ACHN (cell line): ENCODE results near the gene FAXDC2.

Source experiments
- DNase-seq: peaks from one replicate; pipeline ENCODE4 v3.0.0-alpha.2; 2015
- in situ Hi-C: cut with HindIII; loops from 2 replicates; pipeline ENCODE4 v1.10.0; 2017; ENCODE audit warnings: low sequenced_read_pairs, low pct_ligation_motif_present, low pct_unique_long_range_greater_than_20kb

Gene FAXDC2

DNA sequence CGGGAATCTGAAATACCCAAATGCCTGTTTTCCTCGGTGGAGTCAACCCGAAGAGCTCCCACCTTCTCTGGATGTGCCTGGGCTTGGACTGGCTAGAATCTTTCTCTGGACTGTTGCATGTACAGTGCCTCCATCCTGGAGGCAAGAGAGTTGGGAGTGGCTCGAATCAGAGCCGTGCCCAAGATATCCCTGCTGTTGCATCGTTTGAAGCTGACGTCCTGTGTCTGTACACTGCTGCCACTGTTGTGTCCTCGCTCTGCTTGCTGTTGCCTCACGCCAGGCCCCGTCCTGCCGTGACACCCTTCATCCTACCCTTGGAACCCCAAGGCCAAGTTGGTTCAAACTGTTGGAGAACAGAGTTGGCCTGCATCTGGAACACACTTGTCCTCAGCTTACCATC is 35.4 kb downstream of the FAXDC2 start:
- in situ Hi-C loops = no loop called here
- no peak for DNase-seq

DNA sequence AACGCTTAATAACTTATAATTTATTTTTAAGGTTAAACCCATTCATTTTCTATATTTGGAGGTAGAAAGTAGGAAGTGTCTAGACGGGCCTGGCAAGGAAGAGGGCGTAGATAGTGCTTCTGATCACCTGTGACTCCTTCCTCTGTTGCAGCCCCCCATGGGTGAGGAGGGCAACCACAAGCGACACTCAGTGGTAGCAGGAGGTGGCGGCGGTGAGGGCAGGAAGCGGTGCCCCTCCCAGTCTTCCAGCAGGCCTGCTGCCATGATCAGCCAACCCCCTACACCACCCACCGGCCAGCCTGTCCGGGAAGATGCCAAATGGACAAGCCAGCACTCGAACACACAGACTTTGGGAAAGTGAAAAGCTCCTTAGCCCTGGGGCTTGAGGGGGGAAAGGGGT is 36.7 kb downstream of the FAXDC2 start:
- DNase-seq = no peak
- in situ Hi-C loops = no loop called here

GRCh38 chr5:154813158-154813557 is 37.2 kb downstream of the FAXDC2 start:
- in situ Hi-C loops = no loop called here
- DNase-seq = no peak

DNA sequence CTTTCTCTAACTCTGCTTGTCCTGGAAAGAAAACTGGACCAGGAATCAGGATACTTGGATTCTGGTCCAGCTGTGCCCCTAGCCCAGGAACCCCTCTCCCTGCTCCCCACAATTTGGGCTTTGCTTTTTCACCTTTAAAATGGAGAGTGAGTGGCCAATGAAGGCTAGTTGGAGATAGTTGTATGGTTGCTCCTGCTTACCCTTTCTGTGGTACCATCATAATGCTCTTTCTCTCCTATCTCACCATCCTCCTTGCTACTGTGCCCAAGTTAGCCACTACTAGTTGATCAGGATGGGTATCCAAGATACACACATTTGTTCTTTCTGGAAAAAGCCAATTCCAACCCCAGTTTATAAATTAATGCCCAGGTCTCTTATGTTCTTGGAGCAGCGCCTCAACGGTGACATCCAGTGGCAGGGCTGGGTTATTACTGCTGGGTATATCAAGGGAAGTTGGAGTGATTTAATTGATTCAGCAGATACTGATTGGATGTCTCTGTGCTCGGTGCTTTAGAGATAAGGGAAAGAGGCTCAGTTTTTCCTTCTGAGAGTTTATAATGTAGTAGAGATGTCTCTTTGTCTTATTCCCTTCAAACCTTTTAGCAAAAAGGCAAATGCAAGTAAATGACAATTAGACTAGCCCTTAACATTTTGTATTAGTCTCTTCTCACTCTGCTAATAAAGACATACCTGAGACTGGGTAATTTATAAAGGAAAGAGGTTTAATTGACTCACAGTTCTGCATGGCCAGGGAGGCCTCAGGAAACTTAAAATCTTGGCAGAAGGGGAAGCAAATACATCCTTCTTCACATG is 38.5 kb downstream of the FAXDC2 start:
- in situ Hi-C loops = no loop called here
- peak; percentile 55 for DNase-seq

GRCh38 chr5:154811239-154811638 is 39.2 kb downstream of the FAXDC2 start:
- no peak for DNase-seq
- in situ Hi-C loops = no loop called here

- in situ Hi-C loops = no loop called here
- DNase-seq = no peak
Measured at GRCh38 chr5:154806176-154806575, 44.2 kb downstream of the FAXDC2 start.

DNA sequence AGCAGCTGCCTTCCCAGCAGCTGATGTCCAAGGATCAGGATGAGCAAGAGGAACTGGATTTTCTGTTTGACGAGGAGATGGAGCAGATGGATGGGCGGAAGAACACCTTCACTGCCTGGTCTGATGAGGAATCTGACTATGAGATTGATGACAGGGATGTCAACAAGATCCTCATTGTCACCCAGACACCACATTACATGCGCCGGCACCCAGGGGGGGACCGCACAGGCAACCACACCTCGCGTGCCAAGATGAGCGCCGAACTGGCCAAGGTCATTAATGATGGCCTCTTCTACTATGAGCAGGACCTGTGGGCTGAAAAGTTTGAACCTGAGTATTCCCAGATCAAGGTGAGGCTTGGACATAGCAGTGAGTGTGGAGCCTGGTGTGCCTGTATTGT is 48.4 kb downstream of the FAXDC2 start:
- in situ Hi-C loops = no loop called here
- no peak for DNase-seq

DNA sequence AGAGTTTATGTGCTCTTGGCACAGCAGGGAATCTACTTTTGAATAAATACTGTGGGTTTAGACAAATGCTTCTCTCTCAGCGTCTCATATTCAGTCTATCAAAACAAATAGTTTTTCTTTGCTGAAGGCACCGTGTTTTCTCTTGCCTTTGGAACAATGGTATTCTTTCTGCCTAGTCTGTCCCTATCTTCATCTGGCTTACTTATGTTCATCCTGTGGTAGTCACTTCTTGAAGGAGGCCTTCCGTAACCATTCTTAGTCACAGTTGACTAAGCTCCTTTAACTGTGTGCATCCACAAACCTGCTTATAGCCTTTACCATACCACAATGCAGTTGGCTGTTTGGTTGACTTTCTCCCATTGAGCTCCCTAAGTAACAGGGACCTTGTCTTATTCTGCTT is 49.3 kb downstream of the FAXDC2 start:
- no peak for DNase-seq

GRCh38 chr5:154800582-154800981 is 49.8 kb downstream of the FAXDC2 start:
- in situ Hi-C loops = no loop called here
- no peak for DNase-seq

More for the DNA sequence above, 49.3 kb downstream of the FAXDC2 start:
- in situ Hi-C loops = no loop called here

- DNase-seq = no peak
- in situ Hi-C loops = no loop called here
Measured at GRCh38 chr5:154797762-154798161, 52.6 kb downstream of the FAXDC2 start.

GRCh38 chr5:154795235-154795596 is 55.2 kb downstream of the FAXDC2 start:
- in situ Hi-C loops = no loop called here
- DNase-seq = no peak

- no peak for DNase-seq
- in situ Hi-C loops = no loop called here
Measured at GRCh38 chr5:154794525-154795234, 55.7 kb downstream of the FAXDC2 start.

GRCh38 chr5:154793599-154794524 is 56.5 kb downstream of the FAXDC2 start:
- in situ Hi-C loops = no loop called here
- no peak for DNase-seq

GRCh38 chr5:154791535-154791934 is 58.9 kb downstream of the FAXDC2 start:
- in situ Hi-C loops = no loop called here
- no peak for DNase-seq

- no peak for DNase-seq
- in situ Hi-C loops = no loop called here
Measured at GRCh38 chr5:154788212-154788611, 62.2 kb downstream of the FAXDC2 start.

DNA sequence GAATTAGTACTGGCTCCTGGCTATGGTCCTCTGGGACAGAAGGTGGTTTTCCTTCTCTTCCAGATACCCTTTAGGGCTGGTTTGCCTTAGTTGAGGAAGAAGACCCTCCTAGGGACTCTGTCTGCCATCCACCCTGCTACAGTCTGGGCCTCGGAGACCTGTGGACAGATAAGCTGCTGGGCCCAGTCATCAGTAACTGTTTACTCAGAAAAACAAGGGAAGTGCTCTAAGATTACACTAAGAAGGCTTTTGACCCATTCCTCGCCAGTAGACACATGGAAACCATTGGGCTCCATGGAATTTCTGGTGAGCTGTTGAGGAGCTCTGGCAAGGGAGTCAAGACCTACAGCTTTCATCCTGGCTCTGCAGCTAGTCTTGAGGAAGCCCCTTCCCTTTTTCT is 64.0 kb downstream of the FAXDC2 start:
- in situ Hi-C loops = no loop called here
- no peak for DNase-seq

DNA sequence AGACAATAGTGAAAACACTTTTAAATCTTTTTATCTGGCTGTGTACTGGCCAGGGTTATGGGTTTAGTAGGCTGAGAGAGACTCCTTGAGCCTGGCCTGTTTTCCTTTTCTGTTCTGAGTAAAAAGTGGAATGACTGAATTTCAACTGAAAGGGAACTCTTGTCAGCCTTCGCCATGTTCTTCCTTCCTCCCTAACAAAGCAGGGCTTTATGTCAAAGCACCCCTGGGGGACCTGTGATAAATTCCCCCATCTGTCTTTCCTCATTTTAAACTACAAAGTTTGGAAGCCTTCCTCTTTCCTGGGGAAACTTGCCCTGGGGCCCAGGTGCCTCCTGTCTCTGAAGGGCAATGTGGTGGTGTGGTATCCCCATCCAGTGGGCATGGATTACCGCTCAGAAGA is 65.5 kb downstream of the FAXDC2 start:
- in situ Hi-C loops = no loop called here
- no peak for DNase-seq

GRCh38 chr5:154783774-154784460 is 66.5 kb downstream of the FAXDC2 start:
- DNase-seq = no peak
- in situ Hi-C loops = no loop called here
